ENCODE results near the gene ZNF341. TPM values are rescaled to one million over a fixed set of nuclear protein-coding genes. Genes with fewer than 3 reads are reported as not detected.

The ZNF341 gene
- polyA plus RNA-seq, 1 donor (not counting 4 experiments of a cell fraction or from before 2014, with no cell fraction given) = 1.7 TPM

DNA sequence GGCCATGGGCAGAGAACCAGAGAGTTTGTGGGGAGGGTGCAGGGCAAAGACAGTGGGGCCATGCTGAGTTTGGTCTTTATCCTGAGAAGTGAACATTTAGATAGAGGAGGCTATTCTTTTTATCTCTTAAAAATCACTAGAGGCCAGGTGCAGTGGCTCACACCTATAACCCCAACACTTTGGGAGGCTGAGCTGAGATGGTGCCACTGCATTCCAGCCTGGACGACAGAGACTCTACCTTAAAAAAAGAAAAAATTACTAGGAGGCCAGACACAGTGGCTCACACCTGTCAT is 20.4 kb upstream of the ZNF341 start:
- no peak overlapping the region for H2AFZ ChIP-seq (ENCODE audit: control insufficient read depth, low read length)
- FAIRE-seq (no peak), DNase-seq (ENCODE audit: low read depth, low spot score) (no peak)
- H3K9me3 ChIP-seq (ENCODE audit: control insufficient read depth, low read depth, low read length) = no peaks in the 10 kb centered on the region
- peaks cover 1 to 5% of the 10 kb centered on the region in 2 experiments for H3K36me3 ChIP-seq (ENCODE audit: control insufficient read depth in 2 of 2, extremely low read depth in 1 of 2, insufficient read depth in 2 of 2, low read length in 2 of 2)
- dilution Hi-C loops (cut with MboI; ENCODE audit: extremely low pct_ligation_motif_present, low sequenced_read_pairs) = no loop called here
- no peaks in the 10 kb centered on the region for H3K79me2 ChIP-seq (ENCODE audit: control insufficient read depth, insufficient read depth, low read length)
- no peaks in the 10 kb centered on the region for H3K27me3 ChIP-seq (ENCODE audit: control insufficient read depth, extremely low read depth, insufficient read depth, low read length)
- no peaks in the 10 kb centered on the region for H4K20me1 ChIP-seq (ENCODE audit: control insufficient read depth, extremely low read depth, insufficient read depth, low read length)
- H3K4me3 ChIP-seq (ENCODE audit: control insufficient read depth in 2 of 3, extremely low read depth in 1 of 3, insufficient read depth in 2 of 3, low read depth in 1 of 3, low read length in 3 of 3) = no peak overlapping the region
- H3K4me2 ChIP-seq (ENCODE audit: control insufficient read depth, extremely low read depth, insufficient read depth, low read depth, low read length) = no peak overlapping the region
- no peak overlapping the region for H3K27ac ChIP-seq (ENCODE audit: control insufficient read depth, insufficient read depth, low read length)
- TF ChIP-seq EZH2 (IDR thresholded peaks at IDR 0.05; ENCODE audit: low read length) = no peak
- TF ChIP-seq CTCF (optimal IDR thresholded peaks at IDR 0.05 in 1 of 3, IDR thresholded peaks at IDR 0.05 in 1 of 3, conservative IDR thresholded peaks at IDR 0.05 in 1 of 3; ENCODE audit: extremely low read depth in 1 of 3, insufficient read depth in 2 of 3, low read length in 3 of 3) = no peak
- peaks cover 2% of the 10 kb centered on the region for H3K4me1 ChIP-seq (ENCODE audit: control insufficient read depth, extremely low read depth, insufficient read depth, low read length)
- no peaks in the 10 kb centered on the region for H3K9me1 ChIP-seq (ENCODE audit: control insufficient read depth, extremely low read depth, insufficient read depth, low read length)
- H3K9ac ChIP-seq (ENCODE audit: control insufficient read depth, extremely low read depth, insufficient read depth, low read length) = no peak overlapping the region

GRCh38 chr20:33713865-33714367 is 17.9 kb upstream of the ZNF341 start:
- FAIRE-seq (no peak), DNase-seq (ENCODE audit: low read depth, low spot score) (no peak)
- no peak overlapping the region for H3K4me2 ChIP-seq (ENCODE audit: control insufficient read depth, extremely low read depth, insufficient read depth, low read depth, low read length)
- no peaks in the 10 kb centered on the region for H4K20me1 ChIP-seq (ENCODE audit: control insufficient read depth, extremely low read depth, insufficient read depth, low read length)
- peaks cover 0 to 1% of the 10 kb centered on the region in 2 experiments for H3K36me3 ChIP-seq (ENCODE audit: control insufficient read depth in 2 of 2, extremely low read depth in 1 of 2, insufficient read depth in 2 of 2, low read length in 2 of 2)
- dilution Hi-C loops (cut with MboI; ENCODE audit: extremely low pct_ligation_motif_present, low sequenced_read_pairs) = no loop called here
- H3K9me1 ChIP-seq (ENCODE audit: control insufficient read depth, extremely low read depth, insufficient read depth, low read length) = no peaks in the 10 kb centered on the region
- no peaks in the 10 kb centered on the region for H3K9me3 ChIP-seq (ENCODE audit: control insufficient read depth, low read depth, low read length)
- no peaks in the 10 kb centered on the region for H3K27me3 ChIP-seq (ENCODE audit: control insufficient read depth, extremely low read depth, insufficient read depth, low read length)
- H3K4me1 ChIP-seq (ENCODE audit: control insufficient read depth, extremely low read depth, insufficient read depth, low read length) = peaks cover 2% of the 10 kb centered on the region
- H3K27ac ChIP-seq (ENCODE audit: control insufficient read depth, insufficient read depth, low read length) = no peak overlapping the region
- TF ChIP-seq EZH2 (IDR thresholded peaks at IDR 0.05; ENCODE audit: low read length) (no peak), CTCF (optimal IDR thresholded peaks at IDR 0.05 in 1 of 3, IDR thresholded peaks at IDR 0.05 in 1 of 3, conservative IDR thresholded peaks at IDR 0.05 in 1 of 3; ENCODE audit: extremely low read depth in 1 of 3, insufficient read depth in 2 of 3, low read length in 3 of 3) (no peak)
- no peak overlapping the region for H3K9ac ChIP-seq (ENCODE audit: control insufficient read depth, extremely low read depth, insufficient read depth, low read length)
- H2AFZ ChIP-seq (ENCODE audit: control insufficient read depth, low read length) = no peak overlapping the region
- H3K79me2 ChIP-seq (ENCODE audit: control insufficient read depth, insufficient read depth, low read length) = no peaks in the 10 kb centered on the region
- H3K4me3 ChIP-seq (ENCODE audit: control insufficient read depth in 2 of 3, extremely low read depth in 1 of 3, insufficient read depth in 2 of 3, low read depth in 1 of 3, low read length in 3 of 3) = no peak overlapping the region

Data from keratinocyte (primary cell).